Gastroesophageal sphincter (tissue), 4 donors: ENCODE results near the gene EPHA5. TPM values are rescaled to one million over a fixed set of nuclear protein-coding genes. Genes with fewer than 3 reads are reported as not detected.

ENCODE experiments used
- ATAC-seq: fragments of 150-250 bp; one replicate; pipeline ENCODE4 v1.9.1; 2016; ENCODE audit warnings: mild to moderate bottlenecking, moderate library complexity
- H3K27ac ChIP-seq, 4 donors: fragments of 200-600 bp; sonication (generic) in 3 of 4; 1 replicate in 3 of 4; 2 replicates in 1 of 4; pipeline ENCODE4 v1.5.1; 2016 to 2019
- H3K27me3 ChIP-seq: fragments of 200-600 bp; sonication (generic); one replicate; pipeline ENCODE4 v1.5.1; 2019
- H3K36me3 ChIP-seq, 2 donors: fragments of 200-600 bp; sonication (generic); one replicate each; pipeline ENCODE4 v1.5.1; 2019; ENCODE audit warnings: control low read depth in 1 of 2
- H3K4me1 ChIP-seq, 3 donors: fragments of 200-600 bp; sonication (generic); 1 replicate in 2 of 3; 2 replicates in 1 of 3; pipeline ENCODE4 v1.5.1; 2016 to 2019; ENCODE audit warnings: control low read depth in 2 of 3
- H3K4me3 ChIP-seq, 2 donors: fragments of 200-600 bp; sonication (generic); one replicate each; pipeline ENCODE4 v1.5.1; 2019; ENCODE audit warnings: mild to moderate bottlenecking in 1 of 2, moderate library complexity in 1 of 2
- H3K9me3 ChIP-seq, 3 donors: fragments of 200-600 bp; sonication (generic); one replicate each; pipeline ENCODE4 v1.5.1; 2017 to 2019; ENCODE audit warnings: control low read depth in 2 of 3
- EP300 ChIP-seq: sonication (generic); formaldehyde crosslinking; IDR thresholded peaks from one replicate; pipeline ENCODE4 v1.6.1; 2017; ENCODE audit warnings: antibody characterized with exemption, mild to moderate bottlenecking
- POLR2A ChIP-seq, 2 donors: fragments of 450-650 bp; IDR thresholded peaks; one replicate each; pipeline ENCODE4 v1.6.1; 2017; ENCODE audit warnings: antibody characterized with exemption in 2 of 2, mild to moderate bottlenecking in 2 of 2, moderate library complexity in 1 of 2
- POLR2AphosphoS5 ChIP-seq: sonication (generic); formaldehyde crosslinking; IDR thresholded peaks from one replicate; pipeline ENCODE4 v1.6.1; 2017; ENCODE audit warnings: antibody characterized with exemption
- whole genome bisulfite sequencing, 2 donors: methylation state at CpG; one replicate each; pipeline ENCODE4 v1.1.5; 2018; ENCODE audit warnings: low coverage in 1 of 2; 5-methylcytosine and 5-hydroxymethylcytosine counted together
- total RNA-seq, 4 donors: library from RNA; depleted of rRNA; stranded (reverse); fragments of >200 nt; gene quantifications; one replicate each; pipeline ENCODE4 v1.1.0, GENCODE V29; 2016
- TF ChIP-seq, protein P1 (sequence below), 4 experiments: fragments of 200-600 bp in 2 of 4; fragments of 450-650 bp in 2 of 4; sonication (generic) in 1 of 4; IDR thresholded peaks; one replicate each; pipeline ENCODE4 v1.5.1; 2017 to 2019; ENCODE audit warnings: antibody characterized with exemption in 4 of 4, mild to moderate bottlenecking in 2 of 4, moderate library complexity in 2 of 4

The EPHA5 gene
- total RNA-seq, 4 donors from 2014 or later: 0.10 to 0.78 (median 0.50) TPM

DNA sequence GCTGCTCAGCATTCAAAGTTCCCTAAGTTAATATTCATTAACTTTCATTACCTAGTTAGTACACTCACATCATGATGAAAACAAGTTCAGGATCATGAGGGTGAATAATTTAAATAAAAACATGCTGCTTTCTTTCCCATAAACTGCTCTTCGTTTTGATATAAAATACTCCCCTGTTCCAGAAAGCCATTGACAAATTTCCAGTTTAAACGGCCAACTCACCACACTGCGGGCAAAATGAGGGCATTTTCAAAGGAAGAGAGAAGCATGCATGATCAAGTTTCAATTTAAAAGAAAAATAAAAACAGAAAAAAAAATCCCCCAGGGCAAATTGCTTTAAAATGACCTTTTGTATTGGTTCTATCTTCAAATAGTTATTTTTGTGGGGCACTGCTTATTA, 69.6 kb downstream of the EPHA5 start:
- no peak for ATAC-seq
- no peak overlapping the region for H3K4me3 ChIP-seq
- no peaks in the 10 kb centered on the region for H3K36me3 ChIP-seq
- H3K4me1 ChIP-seq: no peaks in the 10 kb centered on the region
- TF ChIP-seq POLR2AphosphoS5: no peak
- TF ChIP-seq, protein P1, sequence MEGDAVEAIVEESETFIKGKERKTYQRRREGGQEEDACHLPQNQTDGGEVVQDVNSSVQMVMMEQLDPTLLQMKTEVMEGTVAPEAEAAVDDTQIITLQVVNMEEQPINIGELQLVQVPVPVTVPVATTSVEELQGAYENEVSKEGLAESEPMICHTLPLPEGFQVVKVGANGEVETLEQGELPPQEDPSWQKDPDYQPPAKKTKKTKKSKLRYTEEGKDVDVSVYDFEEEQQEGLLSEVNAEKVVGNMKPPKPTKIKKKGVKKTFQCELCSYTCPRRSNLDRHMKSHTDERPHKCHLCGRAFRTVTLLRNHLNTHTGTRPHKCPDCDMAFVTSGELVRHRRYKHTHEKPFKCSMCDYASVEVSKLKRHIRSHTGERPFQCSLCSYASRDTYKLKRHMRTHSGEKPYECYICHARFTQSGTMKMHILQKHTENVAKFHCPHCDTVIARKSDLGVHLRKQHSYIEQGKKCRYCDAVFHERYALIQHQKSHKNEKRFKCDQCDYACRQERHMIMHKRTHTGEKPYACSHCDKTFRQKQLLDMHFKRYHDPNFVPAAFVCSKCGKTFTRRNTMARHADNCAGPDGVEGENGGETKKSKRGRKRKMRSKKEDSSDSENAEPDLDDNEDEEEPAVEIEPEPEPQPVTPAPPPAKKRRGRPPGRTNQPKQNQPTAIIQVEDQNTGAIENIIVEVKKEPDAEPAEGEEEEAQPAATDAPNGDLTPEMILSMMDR (IDR thresholded peaks at IDR 0.05): no peak
- TF ChIP-seq EP300: no peak
- no peak for TF ChIP-seq POLR2A (IDR thresholded peaks at IDR 0.05)
- H3K27ac ChIP-seq: no peak overlapping the region
- no peaks in the 10 kb centered on the region for H3K27me3 ChIP-seq
- H3K9me3 ChIP-seq: no peaks in the 10 kb centered on the region
- WGBS, 2 donors: 60 to 72% methylated on average over 3 of the region's 3 CpGs

DNA sequence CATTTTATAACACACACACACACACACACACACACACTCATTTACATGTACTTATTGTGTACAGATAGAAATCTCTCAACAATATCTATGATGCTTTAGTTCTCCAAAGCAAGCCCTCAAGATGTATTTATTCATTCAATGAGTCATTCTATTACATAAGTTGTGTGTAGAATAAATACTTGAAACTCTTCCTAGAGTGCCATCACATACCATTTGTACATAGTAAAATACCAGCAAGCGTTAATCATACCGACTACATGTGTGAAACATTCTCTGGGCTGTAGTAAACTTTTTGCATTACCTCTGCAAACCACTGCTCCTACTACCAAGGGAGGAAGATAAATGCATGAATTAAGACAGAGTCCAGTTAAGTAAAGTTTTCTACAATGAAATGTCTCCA, 70.9 kb downstream of the EPHA5 start:
- Histone ChIP-seq H3K27ac (no peak overlapping the region), H3K27me3 (no peaks in the 10 kb centered on the region), H3K4me1 (no peaks in the 10 kb centered on the region), H3K36me3 (no peaks in the 10 kb centered on the region), H3K9me3 (no peaks in the 10 kb centered on the region), H3K4me3 (no peak overlapping the region)
- WGBS, 2 donors: 86 to 89% methylated on average over 2 of the region's 2 CpGs
- ATAC-seq: no peak
- TF ChIP-seq POLR2A (IDR thresholded peaks at IDR 0.05): no peak

DNA sequence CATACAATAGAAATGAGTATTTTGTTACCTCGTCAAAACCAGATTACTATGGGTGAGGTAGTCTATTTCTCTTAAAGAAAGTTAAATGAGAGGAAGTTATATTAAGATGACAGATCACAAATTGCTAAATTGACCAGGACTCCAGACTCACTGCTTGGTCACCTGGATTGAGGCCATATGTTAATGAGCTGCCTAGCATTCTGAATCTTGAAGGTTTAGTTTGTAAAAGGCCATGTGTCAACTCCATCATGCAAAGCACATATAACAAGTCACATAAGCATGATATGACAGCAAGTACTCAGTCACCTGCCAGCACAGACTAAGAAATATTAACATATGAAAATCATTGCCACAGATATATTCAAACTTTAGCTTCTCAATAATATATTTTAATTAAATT, 72.6 kb downstream of the EPHA5 start:
- no peaks in the 10 kb centered on the region for H3K27me3 ChIP-seq
- no peaks in the 10 kb centered on the region for H3K9me3 ChIP-seq
- H3K4me3 ChIP-seq: no peak overlapping the region
- no peaks in the 10 kb centered on the region for H3K4me1 ChIP-seq
- H3K27ac ChIP-seq: no peak overlapping the region
- ATAC-seq: no peak
- WGBS, 2 donors: 73 to 93% methylated on average over 1 of the region's 1 CpG
- TF ChIP-seq POLR2AphosphoS5 (no peak), EP300 (no peak), POLR2A (IDR thresholded peaks at IDR 0.05) (no peak)
- TF ChIP-seq, protein P1 (IDR thresholded peaks at IDR 0.05): no peak
- H3K36me3 ChIP-seq: no peaks in the 10 kb centered on the region

DNA sequence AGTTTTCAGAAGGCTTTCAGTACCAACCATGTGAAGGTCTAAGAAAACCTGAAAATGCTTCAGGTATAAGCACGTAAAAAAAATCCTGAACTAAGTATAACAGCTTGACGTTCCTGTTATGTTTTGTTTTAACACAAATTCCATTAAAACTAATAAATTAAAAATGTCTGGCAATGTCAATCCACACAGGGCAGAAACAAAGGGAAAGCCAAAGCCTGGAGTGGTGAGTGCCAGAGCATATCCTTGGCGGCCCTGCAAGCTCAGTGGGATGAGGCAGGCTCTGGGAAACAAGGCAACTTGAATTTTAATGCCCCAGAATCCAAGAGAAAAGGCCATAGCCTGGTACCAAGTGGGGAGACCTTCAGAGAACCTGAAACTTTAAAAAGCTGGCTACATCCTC, 78.2 kb downstream of the EPHA5 start:
- no peaks in the 10 kb centered on the region for H3K36me3 ChIP-seq
- H3K27me3 ChIP-seq: no peaks in the 10 kb centered on the region
- no peak for TF ChIP-seq EP300
- TF ChIP-seq POLR2A (IDR thresholded peaks at IDR 0.05): no peak
- TF ChIP-seq, protein P1 (IDR thresholded peaks at IDR 0.05): no peak
- H3K9me3 ChIP-seq: no peaks in the 10 kb centered on the region
- no peak overlapping the region for H3K4me3 ChIP-seq
- ATAC-seq: no peak
- no peaks in the 10 kb centered on the region for H3K4me1 ChIP-seq
- 48 to 65% methylated on average over 2 to 3 of the region's 3 CpGs for WGBS, 2 donors
- H3K27ac ChIP-seq: no peak overlapping the region

DNA sequence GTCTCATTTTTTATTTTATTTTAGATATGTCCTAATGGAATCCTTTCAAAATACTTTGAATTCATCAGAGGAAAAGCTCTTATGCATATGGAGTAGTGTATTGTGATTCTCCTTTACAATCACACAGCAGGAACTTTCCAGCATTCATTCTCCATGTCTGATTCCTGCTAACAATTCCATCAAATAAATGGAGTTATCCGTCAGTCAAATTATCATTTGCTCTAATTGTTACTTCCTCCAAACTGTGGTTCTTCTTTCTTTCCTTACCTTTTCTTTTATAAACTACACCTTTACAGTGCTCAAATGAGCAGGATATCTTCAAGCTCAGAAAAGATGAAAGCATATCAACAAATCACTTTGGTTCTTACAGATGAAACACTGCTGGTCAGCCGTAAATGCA, 80.4 kb downstream of the EPHA5 start:
- no peaks in the 10 kb centered on the region for H3K9me3 ChIP-seq
- H3K36me3 ChIP-seq: no peaks in the 10 kb centered on the region
- no peak for ATAC-seq
- no peak overlapping the region for H3K27ac ChIP-seq
- H3K4me3 ChIP-seq: no peak overlapping the region
- TF ChIP-seq EP300 (no peak), POLR2A (IDR thresholded peaks at IDR 0.05) (no peak)
- no peaks in the 10 kb centered on the region for H3K27me3 ChIP-seq
- H3K4me1 ChIP-seq: no peaks in the 10 kb centered on the region
- WGBS, 2 donors: 84 to 89% methylated on average over 2 of the region's 2 CpGs

DNA sequence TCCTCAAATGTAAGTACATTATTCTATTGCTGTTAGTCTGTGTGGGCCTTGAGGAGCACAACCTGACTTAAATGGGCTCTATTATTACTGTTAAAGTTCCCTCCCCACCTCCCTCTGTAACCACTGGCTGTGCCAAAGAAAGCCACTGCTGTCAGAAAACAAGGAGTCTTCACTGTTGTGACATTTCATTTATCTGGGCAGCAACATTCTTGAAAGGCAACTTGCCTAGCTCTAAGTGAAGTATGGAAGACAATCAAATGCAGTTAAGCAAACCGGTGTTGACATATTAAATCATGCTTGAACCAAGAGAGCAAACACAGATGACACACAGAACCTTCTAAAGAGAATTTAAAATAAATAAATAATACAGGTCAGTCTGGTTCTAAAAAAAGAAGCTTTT, 81.0 kb downstream of the EPHA5 start:
- no peak overlapping the region for H3K27ac ChIP-seq
- no peak overlapping the region for H3K4me3 ChIP-seq
- WGBS, 2 donors: 70 to 100% methylated on average over 1 of the region's 1 CpG
- H3K4me1 ChIP-seq: no peaks in the 10 kb centered on the region
- TF ChIP-seq EP300: no peak
- TF ChIP-seq POLR2AphosphoS5: no peak
- TF ChIP-seq, protein P1 (IDR thresholded peaks at IDR 0.05): no peak
- no peak for TF ChIP-seq POLR2A (IDR thresholded peaks at IDR 0.05)
- H3K9me3 ChIP-seq: no peaks in the 10 kb centered on the region
- no peaks in the 10 kb centered on the region for H3K36me3 ChIP-seq
- H3K27me3 ChIP-seq: no peaks in the 10 kb centered on the region
- no peak for ATAC-seq
